ENCODE measurements around the gene ZNF275.
A peak's percentile ranks its signal among the peaks of the same experiment; 100 is the strongest.

ZNF275 gene

DNA sequence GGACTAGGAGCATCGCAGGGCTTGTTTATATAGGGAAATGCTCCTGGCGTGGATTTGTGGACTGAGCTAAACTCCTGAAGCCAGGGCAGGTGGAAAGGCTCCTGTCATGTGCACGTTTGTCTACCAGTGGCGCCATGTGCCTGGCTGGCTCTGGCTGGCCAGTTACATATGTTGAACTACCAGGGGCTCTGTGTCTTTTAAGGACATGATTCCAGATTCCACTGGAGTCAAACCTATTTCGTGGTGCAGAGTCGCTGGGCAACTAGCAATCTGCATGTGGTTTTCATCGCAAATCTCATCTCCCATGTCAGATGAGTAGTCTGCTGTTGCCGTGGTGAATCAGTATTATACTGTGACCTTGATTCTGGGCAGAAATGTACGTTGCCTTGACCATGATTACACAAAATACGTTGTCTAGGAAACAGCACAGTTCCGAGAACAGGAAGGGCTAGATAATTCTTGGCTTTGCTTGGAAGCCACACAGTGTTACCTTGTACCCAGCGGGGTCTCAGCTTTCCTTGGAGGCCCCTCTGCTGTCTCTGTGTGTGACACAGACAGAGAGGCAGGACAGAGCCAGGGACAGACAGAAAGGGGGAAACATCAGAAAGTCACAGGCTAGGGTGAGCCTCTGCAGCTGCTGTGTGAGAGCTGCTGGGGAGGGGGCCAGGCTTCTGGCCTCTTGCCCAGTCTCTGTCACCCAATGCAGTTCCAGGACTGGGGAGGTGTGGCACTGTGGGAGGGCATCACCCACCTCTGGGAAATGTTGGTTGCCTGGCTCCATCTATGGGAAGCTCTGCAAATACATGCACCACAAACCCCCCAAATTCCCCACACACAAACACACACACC lies 48.0 kb downstream of the ZNF275 start:
- ATAC-seq = peak; percentile 78
- TF ChIP-seq, protein P1, sequence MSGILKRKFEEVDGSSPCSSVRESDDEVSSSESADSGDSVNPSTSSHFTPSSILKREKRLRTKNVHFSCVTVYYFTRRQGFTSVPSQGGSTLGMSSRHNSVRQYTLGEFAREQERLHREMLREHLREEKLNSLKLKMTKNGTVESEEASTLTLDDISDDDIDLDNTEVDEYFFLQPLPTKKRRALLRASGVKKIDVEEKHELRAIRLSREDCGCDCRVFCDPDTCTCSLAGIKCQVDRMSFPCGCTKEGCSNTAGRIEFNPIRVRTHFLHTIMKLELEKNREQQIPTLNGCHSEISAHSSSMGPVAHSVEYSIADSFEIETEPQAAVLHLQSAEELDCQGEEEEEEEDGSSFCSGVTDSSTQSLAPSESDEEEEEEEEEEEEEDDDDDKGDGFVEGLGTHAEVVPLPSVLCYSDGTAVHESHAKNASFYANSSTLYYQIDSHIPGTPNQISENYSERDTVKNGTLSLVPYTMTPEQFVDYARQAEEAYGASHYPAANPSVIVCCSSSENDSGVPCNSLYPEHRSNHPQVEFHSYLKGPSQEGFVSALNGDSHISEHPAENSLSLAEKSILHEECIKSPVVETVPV (CRISPR knock-in tag; IDR thresholded peaks at IDR 0.05) = no peak
- no peak for TF ChIP-seq ARNTL (CRISPR knock-in tag; IDR thresholded peaks at IDR 0.05; ENCODE audit: borderline replicate concordance, low read depth)
- no peak for TF ChIP-seq BACH2 (CRISPR knock-in tag; IDR thresholded peaks at IDR 0.05; ENCODE audit: borderline replicate concordance)
- no peak for TF ChIP-seq GLIS3 (CRISPR knock-in tag; IDR thresholded peaks at IDR 0.05)
- TF ChIP-seq, protein P2, sequence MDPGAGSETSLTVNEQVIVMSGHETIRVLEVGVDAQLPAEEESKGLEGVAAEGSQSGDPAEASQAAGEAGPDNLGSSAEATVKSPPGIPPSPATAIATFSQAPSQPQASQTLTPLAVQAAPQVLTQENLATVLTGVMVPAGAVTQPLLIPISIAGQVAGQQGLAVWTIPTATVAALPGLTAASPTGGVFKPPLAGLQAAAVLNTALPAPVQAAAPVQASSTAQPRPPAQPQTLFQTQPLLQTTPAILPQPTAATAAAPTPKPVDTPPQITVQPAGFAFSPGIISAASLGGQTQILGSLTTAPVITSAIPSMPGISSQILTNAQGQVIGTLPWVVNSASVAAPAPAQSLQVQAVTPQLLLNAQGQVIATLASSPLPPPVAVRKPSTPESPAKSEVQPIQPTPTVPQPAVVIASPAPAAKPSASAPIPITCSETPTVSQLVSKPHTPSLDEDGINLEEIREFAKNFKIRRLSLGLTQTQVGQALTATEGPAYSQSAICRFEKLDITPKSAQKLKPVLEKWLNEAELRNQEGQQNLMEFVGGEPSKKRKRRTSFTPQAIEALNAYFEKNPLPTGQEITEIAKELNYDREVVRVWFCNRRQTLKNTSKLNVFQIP (CRISPR knock-in tag; IDR thresholded peaks at IDR 0.05; ENCODE audit: borderline replicate concordance, low read depth) = no peak
- TF ChIP-seq PPARA (CRISPR knock-in tag; IDR thresholded peaks at IDR 0.05; ENCODE audit: borderline replicate concordance) = no peak
- TF ChIP-seq, protein P3, sequence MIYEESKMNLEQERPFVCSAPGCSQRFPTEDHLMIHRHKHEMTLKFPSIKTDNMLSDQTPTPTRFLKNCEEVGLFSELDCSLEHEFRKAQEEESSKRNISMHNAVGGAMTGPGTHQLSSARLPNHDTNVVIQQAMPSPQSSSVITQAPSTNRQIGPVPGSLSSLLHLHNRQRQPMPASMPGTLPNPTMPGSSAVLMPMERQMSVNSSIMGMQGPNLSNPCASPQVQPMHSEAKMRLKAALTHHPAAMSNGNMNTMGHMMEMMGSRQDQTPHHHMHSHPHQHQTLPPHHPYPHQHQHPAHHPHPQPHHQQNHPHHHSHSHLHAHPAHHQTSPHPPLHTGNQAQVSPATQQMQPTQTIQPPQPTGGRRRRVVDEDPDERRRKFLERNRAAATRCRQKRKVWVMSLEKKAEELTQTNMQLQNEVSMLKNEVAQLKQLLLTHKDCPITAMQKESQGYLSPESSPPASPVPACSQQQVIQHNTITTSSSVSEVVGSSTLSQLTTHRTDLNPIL (CRISPR knock-in tag; IDR thresholded peaks at IDR 0.05; ENCODE audit: low read depth) = no peak
- TF ChIP-seq ZNF70 (CRISPR knock-in tag; IDR thresholded peaks at IDR 0.05) = no peak

DNA sequence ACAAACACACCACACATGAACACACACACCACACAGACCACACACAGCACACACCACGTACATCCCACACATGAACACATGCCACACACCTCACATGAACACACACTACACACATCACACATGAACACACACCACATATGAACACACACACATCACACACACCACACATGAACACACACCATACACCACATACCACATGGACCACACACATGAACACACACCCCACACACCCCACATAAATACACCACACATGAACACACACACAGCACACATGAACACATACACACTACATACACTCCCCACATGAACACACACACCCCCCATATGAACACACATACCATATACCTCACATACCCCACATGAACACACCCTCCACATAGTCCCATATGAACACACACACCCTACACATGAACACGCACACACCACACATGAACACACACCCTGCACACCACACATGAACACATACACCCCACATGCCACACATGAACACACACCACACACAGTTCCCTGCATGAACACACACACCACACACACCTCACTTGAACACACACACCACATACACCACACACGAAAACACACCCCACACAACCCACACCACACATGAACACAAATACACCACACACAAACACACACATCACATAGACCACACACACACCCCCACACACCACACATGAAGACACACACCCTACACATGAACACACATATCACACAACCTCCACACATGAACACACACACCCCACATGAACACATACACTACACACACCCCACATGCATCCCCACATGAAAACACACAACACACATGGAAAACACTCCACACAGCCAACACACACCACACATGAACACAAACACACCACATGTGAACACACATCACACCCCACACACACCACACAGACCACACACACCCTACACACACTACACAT lies 48.9 kb downstream of the ZNF275 start:
- no peak for ATAC-seq

More for the DNA sequence above, 48.9 kb downstream of the ZNF275 start:
- no peak for TF ChIP-seq PPARA (CRISPR knock-in tag; IDR thresholded peaks at IDR 0.05; ENCODE audit: borderline replicate concordance)
- TF ChIP-seq, protein P2 (CRISPR knock-in tag; IDR thresholded peaks at IDR 0.05; ENCODE audit: borderline replicate concordance, low read depth) = no peak
- TF ChIP-seq ZC3H10 (CRISPR knock-in tag; IDR thresholded peaks at IDR 0.05) = no peak
- no peak for TF ChIP-seq GLIS3 (CRISPR knock-in tag; IDR thresholded peaks at IDR 0.05)
- TF ChIP-seq TOX (CRISPR knock-in tag; IDR thresholded peaks at IDR 0.05; ENCODE audit: borderline replicate concordance) = no peak
- no peak for TF ChIP-seq RARB (CRISPR knock-in tag; IDR thresholded peaks at IDR 0.05)
- TF ChIP-seq ESRRG (CRISPR knock-in tag; IDR thresholded peaks at IDR 0.05) = no peak
- TF ChIP-seq ZNF8 (CRISPR knock-in tag; IDR thresholded peaks at IDR 0.05) = no peak
- TF ChIP-seq OSR1 (CRISPR knock-in tag; IDR thresholded peaks at IDR 0.05) = no peak
- TF ChIP-seq, protein P1 (CRISPR knock-in tag; IDR thresholded peaks at IDR 0.05) = no peak
- TF ChIP-seq, protein P4, sequence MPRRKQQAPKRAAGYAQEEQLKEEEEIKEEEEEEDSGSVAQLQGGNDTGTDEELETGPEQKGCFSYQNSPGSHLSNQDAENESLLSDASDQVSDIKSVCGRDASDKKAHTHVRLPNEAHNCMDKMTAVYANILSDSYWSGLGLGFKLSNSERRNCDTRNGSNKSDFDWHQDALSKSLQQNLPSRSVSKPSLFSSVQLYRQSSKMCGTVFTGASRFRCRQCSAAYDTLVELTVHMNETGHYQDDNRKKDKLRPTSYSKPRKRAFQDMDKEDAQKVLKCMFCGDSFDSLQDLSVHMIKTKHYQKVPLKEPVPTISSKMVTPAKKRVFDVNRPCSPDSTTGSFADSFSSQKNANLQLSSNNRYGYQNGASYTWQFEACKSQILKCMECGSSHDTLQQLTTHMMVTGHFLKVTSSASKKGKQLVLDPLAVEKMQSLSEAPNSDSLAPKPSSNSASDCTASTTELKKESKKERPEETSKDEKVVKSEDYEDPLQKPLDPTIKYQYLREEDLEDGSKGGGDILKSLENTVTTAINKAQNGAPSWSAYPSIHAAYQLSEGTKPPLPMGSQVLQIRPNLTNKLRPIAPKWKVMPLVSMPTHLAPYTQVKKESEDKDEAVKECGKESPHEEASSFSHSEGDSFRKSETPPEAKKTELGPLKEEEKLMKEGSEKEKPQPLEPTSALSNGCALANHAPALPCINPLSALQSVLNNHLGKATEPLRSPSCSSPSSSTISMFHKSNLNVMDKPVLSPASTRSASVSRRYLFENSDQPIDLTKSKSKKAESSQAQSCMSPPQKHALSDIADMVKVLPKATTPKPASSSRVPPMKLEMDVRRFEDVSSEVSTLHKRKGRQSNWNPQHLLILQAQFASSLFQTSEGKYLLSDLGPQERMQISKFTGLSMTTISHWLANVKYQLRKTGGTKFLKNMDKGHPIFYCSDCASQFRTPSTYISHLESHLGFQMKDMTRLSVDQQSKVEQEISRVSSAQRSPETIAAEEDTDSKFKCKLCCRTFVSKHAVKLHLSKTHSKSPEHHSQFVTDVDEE (CRISPR knock-in tag; IDR thresholded peaks at IDR 0.05) = no peak
- no peak for TF ChIP-seq CSDC2 (CRISPR knock-in tag; IDR thresholded peaks at IDR 0.05)
- TF ChIP-seq ISL1 (CRISPR knock-in tag; IDR thresholded peaks at IDR 0.05) = no peak
- TF ChIP-seq, protein P3 (CRISPR knock-in tag; IDR thresholded peaks at IDR 0.05; ENCODE audit: low read depth) = no peak
- TF ChIP-seq ZNF70 (CRISPR knock-in tag; IDR thresholded peaks at IDR 0.05) = no peak
- no peak for TF ChIP-seq SNAI2 (CRISPR knock-in tag; IDR thresholded peaks at IDR 0.05)
